ENCODE measurements around the gene BTBD9.

GRCh38 chr6:38270367-38270766 is 369.4 kb downstream of the BTBD9 start:
- TF ChIP-seq CTCF (IDR thresholded peaks at IDR 0.05; ENCODE audit: insufficient read depth, low read depth, low read length) (no peak), EZH2 (IDR thresholded peaks at IDR 0.05; ENCODE audit: insufficient read depth, low read length) (no peak)
